ENCODE results near the gene NRL.

The NRL gene

GRCh38 chr14:24114532-24115421, at the start of gene NRL, which contains the start of gene DCAF11:
TSS of gene NRL (minus strand) at chr14:24114949. CDS start at chr14:24082848, 32,101 bp downstream.
TSS of gene DCAF11 (plus strand) at chr14:24114777. CDS start at chr14:24115595, 818 bp downstream.
- peak; percentile 87 for ATAC-seq (replicated peaks; ENCODE audit: extremely low read depth, poor library complexity, severe bottlenecking)
- H3K27ac Mint-ChIP-seq (ENCODE audit: low read depth) = peak within 1 kb of the TSS; percentile 97
- peaks cover 33% of the 10 kb centered on the region for H3K36me3 Mint-ChIP-seq (ENCODE audit: insufficient read depth)
- H3K27me3 Mint-ChIP-seq = no peaks in the 10 kb centered on the region
- H3K4me1 Mint-ChIP-seq = peaks cover 29% of the 10 kb centered on the region
- peak; percentile 97 to 99 for DNase-seq (ENCODE audit: low spot score in 2 of 2)
- H3K9me3 Mint-ChIP-seq = no peaks in the 10 kb centered on the region
- H3K4me3 Mint-ChIP-seq = peak within 1 kb of the TSS; percentile 93

- peak overlapping the region; percentile 97 for H3K27ac Mint-ChIP-seq (ENCODE audit: low read depth)
- H3K9me3 Mint-ChIP-seq = no peaks in the 10 kb centered on the region
- peaks cover 39% of the 10 kb centered on the region for H3K4me1 Mint-ChIP-seq
- no peaks in the 10 kb centered on the region for H3K27me3 Mint-ChIP-seq
- peaks cover 71% of the 10 kb centered on the region for H3K36me3 Mint-ChIP-seq (ENCODE audit: insufficient read depth)
- DNase-seq (ENCODE audit: low spot score in 2 of 2) = no peak
- H3K4me3 Mint-ChIP-seq = peak overlapping the region; percentile 96
- ATAC-seq (replicated peaks; ENCODE audit: extremely low read depth, poor library complexity, severe bottlenecking) = no peak
These were observed 47.3 kb upstream of the NRL start for GRCh38 chr14:24162093-24162492.

GRCh38 chr14:24160850-24161804, 46.4 kb upstream of the NRL start, which contains the start of gene IRF9:
TSS of gene IRF9 (plus strand) at chr14:24161265. CDS start at chr14:24162145, 880 bp downstream.
- DNase-seq (ENCODE audit: low spot score in 2 of 2) = peak; percentile 96 to 99
- Mint-ChIP-seq H3K36me3 (ENCODE audit: insufficient read depth) (peaks cover 72% of the 10 kb centered on the region), H3K4me1 (peaks cover 36% of the 10 kb centered on the region), H3K27ac (ENCODE audit: low read depth) (peak within 1 kb of the TSS; percentile 97), H3K4me3 (peak within 1 kb of the TSS; percentile 96), H3K9me3 (no peaks in the 10 kb centered on the region), H3K27me3 (no peaks in the 10 kb centered on the region)
- ATAC-seq (replicated peaks; ENCODE audit: extremely low read depth, poor library complexity, severe bottlenecking) = peak; percentile 92

- peaks cover 41% of the 10 kb centered on the region for H3K4me1 Mint-ChIP-seq
- H3K27me3 Mint-ChIP-seq = no peaks in the 10 kb centered on the region
- no peak for DNase-seq (ENCODE audit: low spot score in 2 of 2)
- H3K36me3 Mint-ChIP-seq (ENCODE audit: insufficient read depth) = peaks cover 72% of the 10 kb centered on the region
- peak overlapping the region; percentile 97 for H3K27ac Mint-ChIP-seq (ENCODE audit: low read depth)
- no peak for ATAC-seq (replicated peaks; ENCODE audit: extremely low read depth, poor library complexity, severe bottlenecking)
- no peaks in the 10 kb centered on the region for H3K9me3 Mint-ChIP-seq
- peak overlapping the region; percentile 96 for H3K4me3 Mint-ChIP-seq
These were observed 45.7 kb upstream of the NRL start for GRCh38 chr14:24160499-24160849.

GRCh38 chr14:24159777-24160498, 45.2 kb upstream of the NRL start:
- Mint-ChIP-seq H3K36me3 (ENCODE audit: insufficient read depth) (peaks cover 69% of the 10 kb centered on the region), H3K27me3 (no peaks in the 10 kb centered on the region), H3K27ac (ENCODE audit: low read depth) (peak overlapping the region; percentile 97), H3K4me3 (no peak overlapping the region), H3K4me1 (peaks cover 42% of the 10 kb centered on the region), H3K9me3 (no peaks in the 10 kb centered on the region)
- no peak for ATAC-seq (replicated peaks; ENCODE audit: extremely low read depth, poor library complexity, severe bottlenecking)
- DNase-seq (ENCODE audit: low spot score in 2 of 2) = no peak

- Mint-ChIP-seq H3K4me1 (peaks cover 25% of the 10 kb centered on the region), H3K27ac (ENCODE audit: low read depth) (no peak overlapping the region), H3K36me3 (ENCODE audit: insufficient read depth) (peaks cover 63% of the 10 kb centered on the region), H3K9me3 (no peaks in the 10 kb centered on the region), H3K27me3 (no peaks in the 10 kb centered on the region), H3K4me3 (no peak overlapping the region)
- no peak for ATAC-seq (replicated peaks; ENCODE audit: extremely low read depth, poor library complexity, severe bottlenecking)
- DNase-seq (ENCODE audit: low spot score in 2 of 2) = no peak
These were observed 42.6 kb upstream of the NRL start for GRCh38 chr14:24157331-24157730.

- H3K4me3 Mint-ChIP-seq = no peak overlapping the region
- H3K27ac Mint-ChIP-seq (ENCODE audit: low read depth) = no peak overlapping the region
- peaks cover 62% of the 10 kb centered on the region for H3K36me3 Mint-ChIP-seq (ENCODE audit: insufficient read depth)
- no peak for DNase-seq (ENCODE audit: low spot score in 2 of 2)
- H3K4me1 Mint-ChIP-seq = peaks cover 20% of the 10 kb centered on the region
- ATAC-seq (replicated peaks; ENCODE audit: extremely low read depth, poor library complexity, severe bottlenecking) = no peak
- H3K9me3 Mint-ChIP-seq = no peaks in the 10 kb centered on the region
- H3K27me3 Mint-ChIP-seq = no peaks in the 10 kb centered on the region
These were observed 42.1 kb upstream of the NRL start for GRCh38 chr14:24156840-24157239.

- ATAC-seq (replicated peaks; ENCODE audit: extremely low read depth, poor library complexity, severe bottlenecking) (no peak), DNase-seq (ENCODE audit: low spot score in 2 of 2) (no peak)
- Mint-ChIP-seq H3K27me3 (no peaks in the 10 kb centered on the region), H3K36me3 (ENCODE audit: insufficient read depth) (peaks cover 53% of the 10 kb centered on the region), H3K27ac (ENCODE audit: low read depth) (no peak overlapping the region), H3K4me3 (no peak overlapping the region), H3K4me1 (peaks cover 15% of the 10 kb centered on the region), H3K9me3 (no peaks in the 10 kb centered on the region)
These were observed 40.4 kb upstream of the NRL start for GRCh38 chr14:24155100-24155499.

GRCh38 chr14:24151404-24152080, 36.8 kb upstream of the NRL start:
- Mint-ChIP-seq H3K4me1 (peaks cover 38% of the 10 kb centered on the region), H3K27me3 (no peaks in the 10 kb centered on the region), H3K27ac (ENCODE audit: low read depth) (no peak overlapping the region), H3K36me3 (ENCODE audit: insufficient read depth) (peaks cover 49% of the 10 kb centered on the region), H3K9me3 (no peaks in the 10 kb centered on the region), H3K4me3 (no peak overlapping the region)
- ATAC-seq (replicated peaks; ENCODE audit: extremely low read depth, poor library complexity, severe bottlenecking) (no peak), DNase-seq (ENCODE audit: low spot score in 2 of 2) (no peak)

GRCh38 chr14:24150993-24151392, 36.2 kb upstream of the NRL start:
- Mint-ChIP-seq H3K27me3 (no peaks in the 10 kb centered on the region), H3K27ac (ENCODE audit: low read depth) (no peak overlapping the region), H3K9me3 (no peaks in the 10 kb centered on the region), H3K4me3 (no peak overlapping the region), H3K4me1 (peaks cover 43% of the 10 kb centered on the region), H3K36me3 (ENCODE audit: insufficient read depth) (peaks cover 48% of the 10 kb centered on the region)
- DNase-seq (ENCODE audit: low spot score in 2 of 2) = no peak
- ATAC-seq (replicated peaks; ENCODE audit: extremely low read depth, poor library complexity, severe bottlenecking) = no peak

- Mint-ChIP-seq H3K27me3 (no peaks in the 10 kb centered on the region), H3K4me3 (no peak overlapping the region), H3K4me1 (peaks cover 43% of the 10 kb centered on the region), H3K9me3 (no peaks in the 10 kb centered on the region), H3K36me3 (ENCODE audit: insufficient read depth) (peaks cover 47% of the 10 kb centered on the region), H3K27ac (ENCODE audit: low read depth) (no peak overlapping the region)
- no peak for DNase-seq (ENCODE audit: low spot score in 2 of 2)
- ATAC-seq (replicated peaks; ENCODE audit: extremely low read depth, poor library complexity, severe bottlenecking) = no peak
These were observed 35.8 kb upstream of the NRL start for GRCh38 chr14:24150567-24150966.
